GM12878 (cell line): ENCODE data around the gene RAB29. TPM values are rescaled to one million over a fixed set of nuclear protein-coding genes. Genes with fewer than 3 reads are reported as not detected.

ENCODE experiments used
- ATAC-seq: fragments of 200-7000 bp; cut with Tn5 transposase; 3 replicates; pipeline ENCODE4 v1.9.1; 2020; ENCODE audit warnings: mild to moderate bottlenecking, moderate library complexity
- BruUV-seq: library from RNA; stranded (reverse); fragments of 400-500 nt; replicated peaks from 2 replicates; lab custom pipeline; 2021; lab: Mats Ljungman, UMichigan
- CTCF ChIA-PET: fragments of 300-600 bp; sonication (Branson Sonifier 250); formaldehyde crosslinking; extraction: SDS; loops from one replicate; lab custom pipeline; 2021; ENCODE audit warnings: inconsistent platforms; lab: Yijun Ruan, JAX
- POLR2A ChIA-PET: fragments of 350-600 bp; formaldehyde crosslinking; extraction: SDS; loops from one replicate; lab custom pipeline; 2021; ENCODE audit warnings: inconsistent platforms; lab: Charles Lee
- RAD21 ChIA-PET: fragments of 300-600 bp; sonication (Branson Sonifier 250); formaldehyde crosslinking; loops from one replicate; lab custom pipeline; 2023; ENCODE audit warnings: antibody characterized with exemption; ENCODE audit not compliant: unreplicated experiment; lab: Charles Lee
- SMC1A ChIA-PET: fragments of 300-600 bp; sonication (Branson Sonifier 250); formaldehyde crosslinking; loops from one replicate; lab custom pipeline; 2023; ENCODE audit not compliant: unreplicated experiment, uncharacterized antibody; lab: Charles Lee
- DNase-seq: peaks from one replicate; pipeline ENCODE4 v3.0.0-alpha.2; 2011; ENCODE audit warnings: low read depth, low spot score
- FAIRE-seq: peaks from 3 replicates; lab custom pipeline; 2011; peaks lifted over from hg19 to GRCh38; lab: Jason Lieb, UNC
- H2AFZ ChIP-seq: 2 replicates; pipeline ENCODE4 v1.6.0; 2011; ENCODE audit warnings: low read depth, low read length, control low read depth; ENCODE audit not compliant: control insufficient read depth
- H3K27ac ChIP-seq: 2 replicates; pipeline ENCODE4 v1.5.1; 2011; ENCODE audit warnings: control low read depth; ENCODE audit not compliant: control insufficient read depth, insufficient read depth
- H3K27me3 ChIP-seq, 2 experiments: replicated peaks in 1 of 2; 2 replicates each; pipeline versions ENCODE4 v1.6.0 to v1.6.1; 2011; ENCODE audit warnings: low read length in 1 of 2; ENCODE audit not compliant: control insufficient read depth in 2 of 2, insufficient read depth in 2 of 2
- H3K36me3 ChIP-seq, 2 experiments: 2 replicates each; pipeline ENCODE4 v1.5.1; 2011; ENCODE audit warnings: low read length in 1 of 2; ENCODE audit not compliant: control insufficient read depth in 2 of 2, insufficient read depth in 2 of 2
- H3K4me1 ChIP-seq: 2 replicates; pipeline ENCODE4 v1.6.1; 2011; ENCODE audit warnings: mild to moderate bottlenecking, low read length, moderate library complexity, mixed read lengths; ENCODE audit not compliant: control insufficient read depth, insufficient read depth
- H3K4me2 ChIP-seq: 2 replicates; pipeline ENCODE4 v1.6.0; 2011; ENCODE audit warnings: control low read depth; ENCODE audit not compliant: control insufficient read depth, insufficient read depth
- H3K4me3 ChIP-seq: fragments of 200-600 bp; sonication (generic); 2 replicates; pipeline ENCODE4 v1.5.1; 2016
- H3K79me2 ChIP-seq: 2 replicates; pipeline ENCODE4 v1.6.0; 2011; ENCODE audit warnings: low read length; ENCODE audit not compliant: control insufficient read depth, insufficient read depth
- H3K9ac ChIP-seq: 2 replicates; pipeline ENCODE4 v1.8.0; 2011; ENCODE audit warnings: low read length, control low read depth, mixed read lengths; ENCODE audit not compliant: control insufficient read depth, insufficient read depth
- H3K9me3 ChIP-seq: replicated peaks from 3 replicates; pipeline ENCODE4 v1.5.1; 2011; ENCODE audit warnings: mild to moderate bottlenecking, low read length; ENCODE audit not compliant: control insufficient read depth, insufficient read depth
- H4K20me1 ChIP-seq: 2 replicates; pipeline ENCODE4 v1.6.0; 2011; ENCODE audit not compliant: control insufficient read depth, insufficient read depth
- ATF7 ChIP-seq: fragments of 450-650 bp; IDR thresholded peaks from 2 replicates; pipeline ENCODE4 v1.6.1; 2016; ENCODE audit warnings: low read depth, mild to moderate bottlenecking
- CHD1 ChIP-seq: IDR thresholded peaks from 2 replicates; pipeline ENCODE4 v1.6.1; 2012; ENCODE audit warnings: low read depth, low read length, improper control_type of control experiment
- DPF2 ChIP-seq: fragments of 450-650 bp; IDR thresholded peaks from 2 replicates; pipeline ENCODE4 v1.6.1; 2017; ENCODE audit warnings: mild to moderate bottlenecking
- GATAD2B ChIP-seq: fragments of 450-650 bp; conservative IDR thresholded peaks from 2 replicates; pipeline ENCODE4 v1.6.1; 2017; ENCODE audit warnings: low read depth, mild to moderate bottlenecking, moderate library complexity
- KLF5 ChIP-seq: fragments of 450-650 bp; IDR thresholded peaks from 2 replicates; pipeline ENCODE4 v1.6.1; 2014; ENCODE audit warnings: mild to moderate bottlenecking; ENCODE audit not compliant: partially characterized antibody
- MTA2 ChIP-seq: fragments of 450-650 bp; IDR thresholded peaks from 2 replicates; pipeline ENCODE4 v1.6.1; 2016; ENCODE audit warnings: low read depth, mild to moderate bottlenecking, moderate library complexity
- NFYA ChIP-seq: IDR thresholded peaks from 2 replicates; pipeline ENCODE4 v1.6.1; 2011; ENCODE audit warnings: low read depth, mild to moderate bottlenecking, low read length, improper control_type of control experiment, borderline replicate concordance
- RELA ChIP-seq: fragments of 450-650 bp; IDR thresholded peaks from 2 replicates; pipeline ENCODE4 v1.8.0; 2014; ENCODE audit warnings: borderline replicate concordance; ENCODE audit not compliant: partially characterized antibody
- SKIL ChIP-seq: fragments of 450-650 bp; IDR thresholded peaks from 2 replicates; pipeline ENCODE4 v1.6.1; 2017; ENCODE audit warnings: mild to moderate bottlenecking, low read depth, inconsistent platforms; ENCODE audit not compliant: poor library complexity, severe bottlenecking
- SREBF2 ChIP-seq: IDR thresholded peaks from 2 replicates; pipeline ENCODE4 v1.6.1; 2012; ENCODE audit warnings: mild to moderate bottlenecking, low read length
- SUPT20H ChIP-seq: IDR thresholded peaks from 2 replicates; pipeline ENCODE4 v1.6.1; 2011; ENCODE audit warnings: low read depth, mild to moderate bottlenecking, low read length, moderate library complexity, borderline replicate concordance; ENCODE audit not compliant: control insufficient read depth
- WGBS: methylation state at CpG from one replicate; pipeline ENCODE4 v1.1.6; 2016; ENCODE audit warnings: low lambda C conversion rate; ENCODE audit not compliant: insufficient replicate concordance, insufficient coverage; ENCODE audit errors: missing lambda C conversion rate; 5-methylcytosine and 5-hydroxymethylcytosine counted together
- in situ Hi-C: fragments of 300-500 bp; cut with MboI; formaldehyde crosslinking; loops from 9 replicates; pipeline ENCODE4 v1.14.3; 2018; ENCODE audit warnings: mixed read lengths
- intact Hi-C: fragments of 100-400 bp; cut with micrococcal nuclease; formaldehyde crosslinking; loops from one replicate; pipeline ENCODE4 v1.14.2; 2022; ENCODE audit not compliant: unreplicated experiment
- polyA plus RNA-seq, 11 experiments: library from polyadenylated mRNA; depleted of rRNA in 4 of 11; unstranded in 6 of 11; stranded (reverse) in 5 of 11; fragments of >200 nt; fragmentation: Nextera tagmentation in 4 of 11; fragmentation: Illumina TruSeq in 1 of 11; extraction: Ambion mirVana in 4 of 11; extraction: Trizol in 1 of 11; gene quantifications; 1 replicate in 1 of 11; 2 replicates in 10 of 11; pipeline versions ENCODE4 v1.2.1 to v1.2.3, GENCODE V29; 2011 to 2016; ENCODE audit warnings: inconsistent platforms in 2 of 11, missing spikeins in 2 of 11, low read depth in 1 of 11
- total RNA-seq, 4 experiments: library from RNA; depleted of rRNA in 3 of 4; stranded (reverse); fragments of >200 nt in 3 of 4; fragmentation: Illumina TruSeq in 1 of 4; extraction: Trizol in 1 of 4; gene quantifications; 2 replicates each; pipeline versions ENCODE4 v1.2.1 to v1.2.3, GENCODE V29; 2013 to 2021
- TF ChIP-seq, protein P1 (sequence below): IDR thresholded peaks from 2 replicates; pipeline ENCODE4 v1.6.1; 2012; ENCODE audit warnings: low read length, inconsistent platforms
- TF ChIP-seq, protein P2 (sequence below): fragments of 450-650 bp; IDR thresholded peaks from 2 replicates; pipeline ENCODE4 v1.6.1; 2017; ENCODE audit warnings: mild to moderate bottlenecking, moderate library complexity

RAB29 gene
- total and polyA plus RNA-seq, 10 of the 15 experiments (the other 5 are each of a cell fraction or from before 2014, with no cell fraction given), result 11.7 to 74.5 (median 15.0) TPM

- in situ Hi-C loops, result no loop called here
- H3K9me3 ChIP-seq, result no peaks in the 10 kb centered on the region
- H3K9ac ChIP-seq, result no peak overlapping the region
- over 99% methylated on average over 7 of the region's 9 CpGs for WGBS
- no peak overlapping the region for H3K27ac ChIP-seq
- H3K4me2 ChIP-seq, result no peak overlapping the region
- RAD21 ChIA-PET, result interaction anchor here (1.2 kb wide), 1 partner anchor 15 kb away, joined by 4 read pairs; no protein-coding TSS in a partner anchor
- no peak overlapping the region for H3K4me3 ChIP-seq
- POLR2A ChIA-PET, result interaction anchor here (0.5 to 1.1 kb wide), 4 partner anchors 14 to 42 kb away, joined by 3 read pairs; no protein-coding TSS in a partner anchor
- intact Hi-C loops, result no loop called here
- peaks cover 23% of the 10 kb centered on the region for H3K79me2 ChIP-seq
- no peaks in the 10 kb centered on the region for H4K20me1 ChIP-seq
- no peak overlapping the region for H2AFZ ChIP-seq
- SMC1A ChIA-PET, result interaction anchor here (0.6 to 5.0 kb wide), 8 partner anchors 8 to 171 kb away, joined by 3 to 36 read pairs (median 10); no protein-coding TSS in a partner anchor
- ATAC-seq (no peak), DNase-seq (no peak), FAIRE-seq (no peak)
- peaks cover 2 to 9% of the 10 kb centered on the region in 2 experiments; a peak in 3 of 4 replicates for H3K36me3 ChIP-seq
- TF ChIP-seq MTA2 (no peak), SUPT20H (no peak), ATF7 (no peak), RELA (no peak), SREBF2 (no peak), CHD1 (no peak), KLF5 (no peak), SKIL (no peak), DPF2 (no peak), NFYA (no peak), GATAD2B (no peak)
- TF ChIP-seq, protein P1, sequence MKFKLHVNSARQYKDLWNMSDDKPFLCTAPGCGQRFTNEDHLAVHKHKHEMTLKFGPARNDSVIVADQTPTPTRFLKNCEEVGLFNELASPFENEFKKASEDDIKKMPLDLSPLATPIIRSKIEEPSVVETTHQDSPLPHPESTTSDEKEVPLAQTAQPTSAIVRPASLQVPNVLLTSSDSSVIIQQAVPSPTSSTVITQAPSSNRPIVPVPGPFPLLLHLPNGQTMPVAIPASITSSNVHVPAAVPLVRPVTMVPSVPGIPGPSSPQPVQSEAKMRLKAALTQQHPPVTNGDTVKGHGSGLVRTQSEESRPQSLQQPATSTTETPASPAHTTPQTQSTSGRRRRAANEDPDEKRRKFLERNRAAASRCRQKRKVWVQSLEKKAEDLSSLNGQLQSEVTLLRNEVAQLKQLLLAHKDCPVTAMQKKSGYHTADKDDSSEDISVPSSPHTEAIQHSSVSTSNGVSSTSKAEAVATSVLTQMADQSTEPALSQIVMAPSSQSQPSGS, result no peak
- TF ChIP-seq, protein P2, sequence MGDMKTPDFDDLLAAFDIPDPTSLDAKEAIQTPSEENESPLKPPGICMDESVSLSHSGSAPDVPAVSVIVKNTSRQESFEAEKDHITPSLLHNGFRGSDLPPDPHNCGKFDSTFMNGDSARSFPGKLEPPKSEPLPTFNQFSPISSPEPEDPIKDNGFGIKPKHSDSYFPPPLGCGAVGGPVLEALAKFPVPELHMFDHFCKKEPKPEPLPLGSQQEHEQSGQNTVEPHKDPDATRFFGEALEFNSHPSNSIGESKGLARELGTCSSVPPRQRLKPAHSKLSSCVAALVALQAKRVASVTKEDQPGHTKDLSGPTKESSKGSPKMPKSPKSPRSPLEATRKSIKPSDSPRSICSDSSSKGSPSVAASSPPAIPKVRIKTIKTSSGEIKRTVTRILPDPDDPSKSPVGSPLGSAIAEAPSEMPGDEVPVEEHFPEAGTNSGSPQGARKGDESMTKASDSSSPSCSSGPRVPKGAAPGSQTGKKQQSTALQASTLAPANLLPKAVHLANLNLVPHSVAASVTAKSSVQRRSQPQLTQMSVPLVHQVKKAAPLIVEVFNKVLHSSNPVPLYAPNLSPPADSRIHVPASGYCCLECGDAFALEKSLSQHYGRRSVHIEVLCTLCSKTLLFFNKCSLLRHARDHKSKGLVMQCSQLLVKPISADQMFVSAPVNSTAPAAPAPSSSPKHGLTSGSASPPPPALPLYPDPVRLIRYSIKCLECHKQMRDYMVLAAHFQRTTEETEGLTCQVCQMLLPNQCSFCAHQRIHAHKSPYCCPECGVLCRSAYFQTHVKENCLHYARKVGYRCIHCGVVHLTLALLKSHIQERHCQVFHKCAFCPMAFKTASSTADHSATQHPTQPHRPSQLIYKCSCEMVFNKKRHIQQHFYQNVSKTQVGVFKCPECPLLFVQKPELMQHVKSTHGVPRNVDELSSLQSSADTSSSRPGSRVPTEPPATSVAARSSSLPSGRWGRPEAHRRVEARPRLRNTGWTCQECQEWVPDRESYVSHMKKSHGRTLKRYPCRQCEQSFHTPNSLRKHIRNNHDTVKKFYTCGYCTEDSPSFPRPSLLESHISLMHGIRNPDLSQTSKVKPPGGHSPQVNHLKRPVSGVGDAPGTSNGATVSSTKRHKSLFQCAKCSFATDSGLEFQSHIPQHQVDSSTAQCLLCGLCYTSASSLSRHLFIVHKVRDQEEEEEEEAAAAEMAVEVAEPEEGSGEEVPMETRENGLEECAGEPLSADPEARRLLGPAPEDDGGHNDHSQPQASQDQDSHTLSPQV, result no peak
- H3K27me3 ChIP-seq, result no peaks in the 10 kb centered on the region
- no TSS peak for BruUV-seq
- CTCF ChIA-PET, result interaction anchor here (0.6 to 4.5 kb wide), 7 partner anchors 9 to 242 kb away, joined by 3 to 25 read pairs (median 4); no protein-coding TSS in a partner anchor
- H3K4me1 ChIP-seq, result no peaks in the 10 kb centered on the region
These were observed 45.2 kb downstream of the RAB29 start for GRCh38 chr1:205729945-205730610.
